ENCODE measurements around the gene MARCHF11. TPM values are rescaled to one million over a fixed set of nuclear protein-coding genes. Genes with fewer than 3 reads are reported as not detected.

Gene MARCHF11
- total and polyA plus RNA-seq, 2 experiments from 2014 or later: 0.17 to 1.5 TPM

DNA sequence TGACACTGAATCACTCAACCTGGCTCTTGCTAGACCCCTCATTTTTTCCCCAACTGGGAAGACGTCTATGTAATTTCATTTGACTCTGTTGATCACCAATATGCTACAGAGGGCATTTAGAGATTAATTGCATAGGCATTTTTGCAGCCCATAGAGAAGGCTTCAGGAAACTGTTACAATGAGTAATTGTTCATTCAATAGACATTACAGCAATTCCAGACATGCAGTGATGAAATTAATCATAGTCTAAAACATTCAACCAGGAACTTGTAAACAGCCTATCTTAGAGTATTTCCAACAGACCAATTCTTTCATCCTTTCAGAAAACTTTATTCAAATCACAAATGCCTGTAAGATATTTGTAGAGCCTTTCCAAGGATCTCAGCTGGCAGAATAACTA, 122.3 kb downstream of the MARCHF11 start (continued):
- TF ChIP-seq, protein P1, sequence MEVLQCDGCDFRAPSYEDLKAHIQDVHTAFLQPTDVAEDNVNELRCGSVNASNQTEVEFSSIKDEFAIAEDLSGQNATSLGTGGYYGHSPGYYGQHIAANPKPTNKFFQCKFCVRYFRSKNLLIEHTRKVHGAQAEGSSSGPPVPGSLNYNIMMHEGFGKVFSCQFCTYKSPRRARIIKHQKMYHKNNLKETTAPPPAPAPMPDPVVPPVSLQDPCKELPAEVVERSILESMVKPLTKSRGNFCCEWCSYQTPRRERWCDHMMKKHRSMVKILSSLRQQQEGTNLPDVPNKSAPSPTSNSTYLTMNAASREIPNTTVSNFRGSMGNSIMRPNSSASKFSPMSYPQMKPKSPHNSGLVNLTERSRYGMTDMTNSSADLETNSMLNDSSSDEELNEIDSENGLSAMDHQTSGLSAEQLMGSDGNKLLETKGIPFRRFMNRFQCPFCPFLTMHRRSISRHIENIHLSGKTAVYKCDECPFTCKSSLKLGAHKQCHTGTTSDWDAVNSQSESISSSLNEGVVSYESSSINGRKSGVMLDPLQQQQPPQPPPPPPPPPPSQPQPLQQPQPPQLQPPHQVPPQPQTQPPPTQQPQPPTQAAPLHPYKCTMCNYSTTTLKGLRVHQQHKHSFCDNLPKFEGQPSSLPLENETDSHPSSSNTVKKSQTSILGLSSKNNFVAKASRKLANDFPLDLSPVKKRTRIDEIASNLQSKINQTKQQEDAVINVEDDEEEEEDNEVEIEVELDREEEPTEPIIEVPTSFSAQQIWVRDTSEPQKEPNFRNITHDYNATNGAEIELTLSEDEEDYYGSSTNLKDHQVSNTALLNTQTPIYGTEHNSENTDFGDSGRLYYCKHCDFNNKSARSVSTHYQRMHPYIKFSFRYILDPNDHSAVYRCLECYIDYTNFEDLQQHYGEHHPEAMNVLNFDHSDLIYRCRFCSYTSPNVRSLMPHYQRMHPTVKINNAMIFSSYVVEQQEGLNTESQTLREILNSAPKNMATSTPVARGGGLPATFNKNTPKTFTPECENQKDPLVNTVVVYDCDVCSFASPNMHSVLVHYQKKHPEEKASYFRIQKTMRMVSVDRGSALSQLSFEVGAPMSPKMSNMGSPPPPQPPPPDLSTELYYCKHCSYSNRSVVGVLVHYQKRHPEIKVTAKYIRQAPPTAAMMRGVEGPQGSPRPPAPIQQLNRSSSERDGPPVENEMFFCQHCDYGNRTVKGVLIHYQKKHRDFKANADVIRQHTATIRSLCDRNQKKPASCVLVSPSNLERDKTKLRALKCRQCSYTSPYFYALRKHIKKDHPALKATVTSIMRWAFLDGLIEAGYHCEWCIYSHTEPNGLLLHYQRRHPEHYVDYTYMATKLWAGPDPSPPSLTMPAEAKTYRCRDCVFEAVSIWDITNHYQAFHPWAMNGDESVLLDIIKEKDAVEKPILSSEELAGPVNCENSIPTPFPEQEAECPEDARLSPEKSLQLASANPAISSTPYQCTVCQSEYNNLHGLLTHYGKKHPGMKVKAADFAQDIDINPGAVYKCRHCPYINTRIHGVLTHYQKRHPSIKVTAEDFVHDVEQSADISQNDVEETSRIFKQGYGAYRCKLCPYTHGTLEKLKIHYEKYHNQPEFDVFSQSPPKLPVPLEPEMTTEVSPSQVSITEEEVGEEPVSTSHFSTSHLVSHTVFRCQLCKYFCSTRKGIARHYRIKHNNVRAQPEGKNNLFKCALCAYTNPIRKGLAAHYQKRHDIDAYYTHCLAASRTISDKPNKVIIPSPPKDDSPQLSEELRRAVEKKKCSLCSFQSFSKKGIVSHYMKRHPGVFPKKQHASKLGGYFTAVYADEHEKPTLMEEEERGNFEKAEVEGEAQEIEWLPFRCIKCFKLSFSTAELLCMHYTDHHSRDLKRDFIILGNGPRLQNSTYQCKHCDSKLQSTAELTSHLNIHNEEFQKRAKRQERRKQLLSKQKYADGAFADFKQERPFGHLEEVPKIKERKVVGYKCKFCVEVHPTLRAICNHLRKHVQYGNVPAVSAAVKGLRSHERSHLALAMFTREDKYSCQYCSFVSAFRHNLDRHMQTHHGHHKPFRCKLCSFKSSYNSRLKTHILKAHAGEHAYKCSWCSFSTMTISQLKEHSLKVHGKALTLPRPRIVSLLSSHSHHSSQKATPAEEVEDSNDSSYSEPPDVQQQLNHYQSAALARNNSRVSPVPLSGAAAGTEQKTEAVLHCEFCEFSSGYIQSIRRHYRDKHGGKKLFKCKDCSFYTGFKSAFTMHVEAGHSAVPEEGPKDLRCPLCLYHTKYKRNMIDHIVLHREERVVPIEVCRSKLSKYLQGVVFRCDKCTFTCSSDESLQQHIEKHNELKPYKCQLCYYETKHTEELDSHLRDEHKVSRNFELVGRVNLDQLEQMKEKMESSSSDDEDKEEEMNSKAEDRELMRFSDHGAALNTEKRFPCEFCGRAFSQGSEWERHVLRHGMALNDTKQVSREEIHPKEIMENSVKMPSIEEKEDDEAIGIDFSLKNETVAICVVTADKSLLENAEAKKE (CRISPR knock-in tag; IDR thresholded peaks at IDR 0.05): no peak
- TF ChIP-seq POLR2AphosphoS5 (IDR thresholded peaks at IDR 0.05; ENCODE audit: low read depth): no peak
- no peak for TF ChIP-seq JUNB (IDR thresholded peaks at IDR 0.05; ENCODE audit: unreplicated experiment)

GRCh38 chr5:16051246-16051755, 128.3 kb downstream of the MARCHF11 start:
- H3K4me1 Mint-ChIP-seq: no peaks in the 10 kb centered on the region
- H3K27ac ChIP-seq (ENCODE audit: low read depth): no peak overlapping the region
- ATAC-seq: no peak
- H4K20me1 ChIP-seq (replicated peaks; ENCODE audit: insufficient read depth): no peaks in the 10 kb centered on the region
- no peaks in the 10 kb centered on the region for H3K79me2 ChIP-seq (replicated peaks; ENCODE audit: insufficient read depth)
- H3K27me3 ChIP-seq (ENCODE audit: insufficient read depth): no peaks in the 10 kb centered on the region
- H3K36me3 Mint-ChIP-seq (ENCODE audit: low read depth): no peaks in the 10 kb centered on the region; the same call in 2 of the 3 replicates
- H3K27me3 Mint-ChIP-seq (ENCODE audit: insufficient read depth, low read depth, poor library complexity): no peaks in the 10 kb centered on the region
- H3K9me2 ChIP-seq (ENCODE audit: insufficient read depth): peaks cover 6% of the 10 kb centered on the region; the same call in 1 of the 2 replicates
- H2AFZ ChIP-seq: no peak overlapping the region
- no peaks in the 10 kb centered on the region for H3F3A ChIP-seq (replicated peaks; ENCODE audit: low read depth)
- no peaks in the 10 kb centered on the region for H3K4me1 ChIP-seq (ENCODE audit: insufficient read depth)
- no peaks in the 10 kb centered on the region for H3K36me3 ChIP-seq (ENCODE audit: insufficient read depth)
- H3K4me3 Mint-ChIP-seq: no peak overlapping the region
- no peak overlapping the region for H3K4me2 ChIP-seq
- H3K4me3 ChIP-seq: no peak overlapping the region
- DNase-seq (ENCODE audit: low spot score): no peak
- H3K9me3 Mint-ChIP-seq: peaks cover 2% of the 10 kb centered on the region; the same call in 2 of the 3 replicates
- no peak overlapping the region for H3K27ac Mint-ChIP-seq
- TF ChIP-seq ZNF114 (CRISPR knock-in tag; IDR thresholded peaks at IDR 0.05) (no peak), CREB1 (CRISPR knock-in tag; IDR thresholded peaks at IDR 0.05; ENCODE audit: low read depth) (no peak), ETS1 (IDR thresholded peaks at IDR 0.05) (no peak), EZH2phosphoT487 (IDR thresholded peaks at IDR 0.05; ENCODE audit: unreplicated experiment) (no peak), ZNF331 (CRISPR knock-in tag; IDR thresholded peaks at IDR 0.05; ENCODE audit: low read depth) (no peak), EZH2 (IDR thresholded peaks at IDR 0.05; ENCODE audit: low read depth, unreplicated experiment) (no peak), STAT1 (IDR thresholded peaks at IDR 0.05; ENCODE audit: unreplicated experiment) (no peak)
- TF ChIP-seq, protein P2, sequence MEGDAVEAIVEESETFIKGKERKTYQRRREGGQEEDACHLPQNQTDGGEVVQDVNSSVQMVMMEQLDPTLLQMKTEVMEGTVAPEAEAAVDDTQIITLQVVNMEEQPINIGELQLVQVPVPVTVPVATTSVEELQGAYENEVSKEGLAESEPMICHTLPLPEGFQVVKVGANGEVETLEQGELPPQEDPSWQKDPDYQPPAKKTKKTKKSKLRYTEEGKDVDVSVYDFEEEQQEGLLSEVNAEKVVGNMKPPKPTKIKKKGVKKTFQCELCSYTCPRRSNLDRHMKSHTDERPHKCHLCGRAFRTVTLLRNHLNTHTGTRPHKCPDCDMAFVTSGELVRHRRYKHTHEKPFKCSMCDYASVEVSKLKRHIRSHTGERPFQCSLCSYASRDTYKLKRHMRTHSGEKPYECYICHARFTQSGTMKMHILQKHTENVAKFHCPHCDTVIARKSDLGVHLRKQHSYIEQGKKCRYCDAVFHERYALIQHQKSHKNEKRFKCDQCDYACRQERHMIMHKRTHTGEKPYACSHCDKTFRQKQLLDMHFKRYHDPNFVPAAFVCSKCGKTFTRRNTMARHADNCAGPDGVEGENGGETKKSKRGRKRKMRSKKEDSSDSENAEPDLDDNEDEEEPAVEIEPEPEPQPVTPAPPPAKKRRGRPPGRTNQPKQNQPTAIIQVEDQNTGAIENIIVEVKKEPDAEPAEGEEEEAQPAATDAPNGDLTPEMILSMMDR (conservative IDR thresholded peaks at IDR 0.05; ENCODE audit: low read depth in 2 of 2): no peak

Measured in GM23338 (cell line).